HT-29 (cell line): ENCODE results near the gene LCORL. TPM values are rescaled to one million over a fixed set of nuclear protein-coding genes. Genes with fewer than 3 reads are reported as not detected.
A peak's percentile ranks its signal among the peaks of the same experiment; 100 is the strongest.
"Not testable (repeated sequence)": the region's sequence is repeated elsewhere in the genome, so short reads cannot be mapped to it uniquely, and the experiment has no call there.

Source experiments
- DNase-seq: peaks from one replicate; pipeline ENCODE4 v3.0.0-alpha.2; 2015; ENCODE audit warnings: low spot score
- total RNA-seq: library from RNA; depleted of rRNA; stranded (reverse); fragments of >200 nt; shearing (Covaris generic); gene quantifications from 2 replicates; pipeline ENCODE4 v1.2.3, GENCODE V29; 2014; rRNA removed

LCORL gene
- 7.4 and 7.5 TPM in 2 replicates for total RNA-seq

DNA sequence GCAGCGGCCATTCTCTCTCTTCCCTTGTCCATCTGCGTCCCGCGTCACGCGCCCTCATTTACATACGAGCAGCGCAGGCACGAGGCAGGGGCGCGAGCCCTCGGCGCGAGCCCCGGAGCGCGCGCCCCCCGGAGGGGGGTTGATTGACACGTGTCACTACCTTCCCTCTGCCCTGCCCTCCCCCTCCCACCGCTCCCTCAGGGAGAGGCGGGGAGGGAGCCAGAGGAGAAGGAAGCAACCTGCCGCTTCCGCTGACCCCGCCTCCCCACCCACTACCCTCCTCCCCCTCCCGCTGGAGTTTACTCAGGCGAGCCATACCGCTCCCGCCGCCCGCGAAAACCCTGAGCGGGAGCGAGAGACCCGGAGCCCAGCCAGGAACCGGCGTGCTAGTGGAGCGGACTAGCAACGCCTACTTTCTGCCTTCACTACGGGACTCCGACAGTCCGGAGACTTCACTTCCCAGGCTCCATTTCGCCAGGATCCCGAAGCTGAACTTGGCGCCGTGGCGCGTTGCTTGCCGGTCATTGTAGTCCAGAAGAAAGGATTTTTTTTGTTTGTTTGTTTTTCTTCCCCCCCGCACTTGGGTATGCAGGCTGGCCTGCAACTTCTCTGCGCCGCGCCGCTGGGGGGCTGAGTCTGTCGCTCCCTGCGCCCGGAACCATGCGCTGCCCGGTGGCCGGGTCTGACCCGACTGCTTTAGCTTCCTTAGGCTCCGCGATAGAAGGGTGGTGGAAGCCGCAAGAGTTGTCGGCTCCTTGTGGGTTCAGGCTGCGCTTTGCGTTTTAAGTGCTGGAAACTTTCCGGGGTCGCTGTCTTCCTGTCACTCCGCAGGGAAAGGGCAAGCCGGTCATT lies at the start of gene LCORL:
TSS of gene LCORL (minus strand) at position 36 of the 852 bp plus-strand sequence. CDS start at position 32, 4 bp downstream.
- DNase-seq = peak; percentile 95

DNA sequence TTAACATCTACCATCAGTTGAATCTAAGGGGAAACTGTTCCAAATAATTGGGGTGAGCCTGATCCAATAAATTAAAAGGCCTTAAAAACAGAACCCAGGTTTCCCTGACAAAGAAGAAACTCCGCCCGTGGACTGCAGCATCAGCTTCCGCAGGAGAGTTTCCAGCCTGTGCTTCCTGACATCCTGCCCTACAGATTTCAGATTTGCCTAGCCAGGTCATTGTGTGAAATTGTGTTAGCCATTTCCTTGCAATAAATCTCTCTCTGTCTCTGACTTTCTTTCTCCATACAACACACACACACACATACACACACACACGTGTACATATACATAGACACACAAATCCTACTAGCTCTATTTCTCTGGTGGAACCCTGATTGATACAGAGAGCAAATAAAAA lies 48.3 kb upstream of the LCORL start:
- DNase-seq = no peak

DNA sequence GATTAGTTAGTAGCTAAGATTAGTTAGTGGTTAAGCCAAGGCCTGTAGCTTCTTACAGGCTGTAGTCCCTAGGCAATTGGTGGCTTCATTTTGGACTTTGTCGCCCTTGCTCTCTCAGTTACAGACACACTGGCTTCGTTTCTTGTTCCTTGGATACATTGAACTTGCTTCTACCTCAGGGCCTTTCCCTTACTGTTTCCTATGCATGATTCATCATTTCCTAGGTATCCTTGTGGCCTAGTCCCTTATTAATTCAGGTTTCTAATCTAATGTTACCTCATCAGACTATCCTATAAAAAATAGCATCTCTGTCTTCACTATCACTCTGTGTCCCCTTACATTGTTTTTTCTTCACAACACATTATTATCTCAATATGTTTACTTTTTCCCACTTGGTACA lies 45.5 kb upstream of the LCORL start:
- no peak for DNase-seq

DNA sequence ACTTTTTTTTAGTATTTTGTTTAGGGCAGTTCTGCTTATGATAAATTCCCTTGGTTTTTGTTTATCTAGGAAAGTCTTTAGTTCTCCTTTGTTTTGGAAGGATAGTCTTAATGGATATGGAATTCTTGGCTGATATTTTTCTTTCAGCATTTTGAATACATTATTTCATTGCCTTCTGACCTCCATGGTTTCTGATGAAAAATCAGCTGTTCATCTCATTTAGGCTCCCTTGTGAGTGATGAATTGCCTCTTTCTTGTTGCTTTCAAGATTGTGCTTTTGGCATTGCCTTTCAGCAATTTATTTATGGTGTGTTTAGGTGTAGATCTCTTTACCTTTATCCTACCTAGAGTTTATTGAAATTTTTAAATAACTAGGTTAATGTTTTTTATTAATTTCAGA lies 41.5 kb upstream of the LCORL start:
- no peak for DNase-seq

DNA sequence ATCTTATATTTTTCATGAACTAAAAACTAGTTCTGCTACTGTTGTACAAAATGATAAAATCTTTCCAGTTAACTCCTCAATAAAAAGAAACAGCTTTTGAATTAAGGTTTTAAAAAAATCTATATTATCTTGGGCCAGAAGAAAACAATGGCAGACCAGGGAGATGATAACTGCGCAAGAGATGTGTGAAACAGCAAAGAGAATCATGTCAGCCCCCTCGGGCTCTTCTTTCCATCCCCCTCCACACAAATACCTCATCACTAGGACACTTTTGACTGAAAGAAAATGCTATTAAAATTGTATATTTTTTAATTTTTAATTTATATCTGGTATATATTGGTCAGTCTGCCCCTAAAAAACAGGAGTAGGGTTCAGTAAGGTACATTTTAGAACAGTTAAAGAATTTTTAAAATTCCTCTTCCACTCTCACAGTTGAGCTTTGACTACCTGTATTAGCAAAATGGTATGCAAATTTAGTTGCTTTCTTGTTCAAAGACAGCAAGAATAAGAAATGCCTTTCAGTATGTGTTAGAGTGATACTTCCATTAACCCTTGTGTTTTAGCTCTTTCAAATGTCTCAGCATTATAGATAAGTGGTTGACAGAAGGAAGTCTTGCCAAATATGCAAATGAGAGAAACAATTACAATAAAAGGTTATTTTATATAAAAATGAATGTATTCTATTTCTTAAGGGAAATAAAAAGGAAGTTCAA lies 36.4 kb upstream of the LCORL start:
- DNase-seq = no peak

DNA sequence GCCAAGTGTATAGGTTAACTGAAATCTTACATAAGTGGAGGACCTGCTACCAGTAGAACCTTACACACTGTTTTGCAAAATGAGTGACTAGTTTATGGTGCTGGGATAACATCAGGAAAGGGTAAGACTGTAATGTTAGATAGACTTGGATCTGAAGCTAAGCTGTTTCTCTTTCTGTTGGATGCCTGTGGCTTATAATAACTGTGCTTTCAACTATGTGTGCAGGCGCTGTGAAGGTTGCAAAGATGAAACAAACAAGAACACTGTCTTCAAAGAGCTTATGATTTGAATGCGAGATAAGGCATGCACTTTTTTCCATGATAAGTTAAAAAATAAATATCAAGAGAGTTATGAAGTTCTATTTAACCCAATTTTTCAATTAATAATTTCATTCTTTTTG lies 34.5 kb upstream of the LCORL start:
- DNase-seq = no peak

DNA sequence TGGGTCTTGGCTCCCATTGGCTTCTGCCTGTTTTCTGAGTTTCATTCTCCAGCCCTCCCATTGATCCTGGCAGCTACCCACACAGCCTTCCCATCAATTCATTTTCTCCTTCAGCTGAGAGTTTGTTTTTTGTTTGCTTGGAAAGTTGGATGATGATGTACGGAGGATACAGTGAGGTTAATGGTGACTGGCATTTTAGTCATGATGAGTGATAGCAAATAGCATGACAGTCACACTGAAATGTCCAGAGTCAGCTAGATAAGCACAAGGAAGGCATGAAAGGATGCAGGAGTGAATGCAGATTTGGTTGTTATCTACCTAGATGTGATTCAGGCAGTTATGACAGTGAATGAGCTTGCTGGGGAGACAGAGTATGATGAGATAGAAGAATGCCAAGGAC lies 30.6 kb upstream of the LCORL start:
- no peak for DNase-seq

DNA sequence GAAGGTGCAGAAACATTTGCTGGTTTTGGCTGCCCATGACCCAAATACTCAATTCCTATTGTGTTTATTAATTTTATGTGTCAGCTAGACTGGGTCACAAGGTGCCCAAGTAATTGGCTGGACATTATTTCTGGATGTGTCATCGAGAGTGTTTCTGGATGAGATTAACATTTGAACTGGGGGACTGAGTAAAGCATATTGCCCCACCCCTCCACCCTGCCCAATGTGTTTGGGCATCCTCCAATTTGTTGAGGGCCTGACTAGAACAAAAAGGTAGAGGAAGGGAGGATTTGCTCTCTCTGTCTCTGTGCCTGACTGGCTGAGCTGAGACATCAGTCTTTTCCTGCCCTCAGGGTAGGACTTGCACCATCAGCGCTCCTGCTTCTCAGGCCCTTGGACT lies 29.7 kb upstream of the LCORL start:
- DNase-seq = no peak

DNA sequence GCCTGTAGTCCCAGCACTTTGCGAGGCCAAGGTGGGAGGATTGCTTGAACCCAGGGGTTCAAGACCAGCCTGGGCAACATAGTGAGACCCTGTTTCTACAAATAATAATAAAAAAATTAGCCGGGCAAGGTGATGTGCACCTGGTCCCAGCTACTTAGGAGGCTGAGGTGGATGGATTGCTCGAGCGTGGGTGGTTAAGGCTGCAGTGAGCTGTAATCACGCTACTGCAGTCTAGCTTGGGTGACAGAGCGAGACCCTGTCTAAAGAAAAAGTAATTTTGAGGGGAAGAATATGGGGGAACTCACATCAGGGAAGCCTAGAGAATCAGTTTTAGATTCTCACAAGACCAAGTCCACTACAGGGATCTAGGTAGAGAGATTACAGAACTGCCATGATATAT lies 28.9 kb upstream of the LCORL start:
- DNase-seq = no peak

DNA sequence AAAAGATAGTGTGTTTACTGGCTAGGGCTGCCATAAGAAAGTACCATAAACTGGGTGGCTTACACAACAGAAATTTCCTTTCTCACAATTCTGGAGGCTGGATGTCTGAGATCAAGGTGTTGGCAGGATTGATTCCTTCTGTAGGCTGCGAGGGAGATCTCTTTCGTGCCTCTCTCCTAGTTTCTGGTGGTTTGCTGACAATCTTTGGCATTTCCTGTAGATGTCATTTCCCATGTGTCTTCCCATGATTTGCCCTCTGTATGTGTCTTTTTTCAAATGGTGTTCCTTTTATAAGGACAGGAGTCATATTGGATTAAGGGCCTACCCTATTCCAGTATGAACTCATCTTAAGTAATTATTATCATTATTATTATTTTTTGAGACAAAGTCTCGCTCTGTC lies 27.9 kb upstream of the LCORL start:
- DNase-seq = no peak

DNA sequence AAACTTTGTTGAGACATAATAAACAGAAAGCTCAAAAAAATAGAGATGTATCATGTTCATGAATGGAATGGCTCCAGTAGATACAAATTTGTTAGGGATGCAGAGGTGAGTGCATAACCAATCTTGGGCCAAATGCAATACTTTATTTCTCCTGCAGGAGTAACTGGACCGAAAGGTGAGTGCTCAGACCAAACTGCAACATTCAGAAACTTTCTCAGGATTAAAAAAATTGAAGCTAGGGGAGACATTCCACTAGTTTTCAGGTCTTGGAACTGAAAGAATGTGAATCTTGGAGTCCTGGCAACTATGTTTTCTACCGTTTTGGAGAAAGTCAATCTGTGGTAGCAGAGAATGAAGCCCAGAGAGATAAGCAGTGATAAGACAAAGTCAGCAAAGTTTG lies 21.2 kb upstream of the LCORL start:
- peak; percentile 53 for DNase-seq

DNA sequence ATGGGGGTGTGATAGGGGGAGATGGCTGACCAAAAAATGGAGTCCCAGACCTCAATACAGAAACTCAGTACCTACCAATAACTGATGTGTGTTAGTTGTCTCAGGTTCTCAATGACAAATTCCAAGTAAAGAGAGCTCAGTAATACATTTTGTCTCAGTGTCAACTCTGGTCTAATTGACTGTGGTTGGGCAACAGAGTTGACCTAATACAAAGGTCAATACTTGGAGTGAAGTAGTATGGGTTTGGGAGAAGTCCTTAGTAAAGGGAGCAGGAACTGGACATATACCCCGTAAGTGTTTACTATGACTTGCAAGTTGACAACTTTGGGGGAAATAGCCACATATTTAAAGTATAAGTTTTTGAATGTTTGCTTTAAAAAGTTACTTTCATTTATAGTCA lies 20.5 kb upstream of the LCORL start:
- DNase-seq = no peak

DNA sequence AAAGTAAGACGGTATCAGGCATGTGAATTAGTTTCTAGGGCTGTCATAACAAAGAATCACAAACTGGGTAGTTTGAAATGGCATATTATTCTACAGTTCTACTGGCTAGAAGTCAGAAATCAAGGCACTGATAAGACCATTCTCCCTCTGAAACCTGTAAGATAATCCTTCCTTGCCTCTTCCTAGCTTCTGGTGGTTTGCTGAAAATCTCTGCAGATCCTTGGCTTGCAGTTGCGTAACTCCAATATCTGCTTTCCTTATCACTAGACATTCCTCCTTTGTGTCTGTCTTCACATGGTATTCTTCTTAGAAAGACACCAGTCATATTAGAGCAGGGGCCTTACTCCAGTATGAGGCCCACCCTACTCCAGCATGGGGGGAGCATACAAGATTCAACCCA lies 19.6 kb upstream of the LCORL start:
- no peak for DNase-seq

DNA sequence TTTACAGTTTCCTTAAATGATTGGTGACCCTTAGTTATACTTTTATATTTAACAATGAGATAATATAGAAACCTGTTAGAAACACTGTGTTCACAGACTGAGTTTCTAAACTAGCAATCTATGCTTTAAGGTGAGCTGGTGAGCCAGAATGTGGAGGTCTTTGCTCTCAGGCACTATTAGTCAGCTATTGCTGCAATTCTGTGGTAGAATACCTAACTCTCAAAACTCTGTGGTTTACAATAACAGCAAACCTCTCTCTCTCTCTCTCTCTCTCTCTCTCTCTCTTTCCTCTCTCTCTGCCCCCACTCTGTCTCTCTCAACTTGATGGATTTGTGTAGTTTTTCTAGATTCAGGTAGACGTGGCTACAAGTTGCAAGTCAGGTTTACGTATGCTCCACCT lies 17.6 kb upstream of the LCORL start:
- no peak for DNase-seq

DNA sequence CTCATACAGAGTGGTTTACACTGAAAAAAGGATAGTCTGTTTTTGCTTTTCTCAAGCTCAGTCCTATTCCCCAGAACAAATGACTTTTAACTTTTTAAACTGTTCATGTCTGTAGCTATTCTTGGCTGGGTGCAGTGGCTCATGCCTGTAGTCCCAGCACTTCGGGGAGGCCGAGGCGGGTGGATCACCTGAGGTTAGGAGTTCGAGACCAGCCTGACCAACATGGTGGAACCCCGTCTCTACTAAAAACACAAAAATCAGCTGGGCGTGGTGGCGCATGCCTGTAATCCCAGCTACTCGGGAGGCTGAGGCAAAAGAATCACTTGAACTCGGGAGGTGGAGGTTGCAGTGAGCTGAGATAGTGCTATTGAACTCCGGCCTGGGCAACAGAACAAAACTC lies 14.8 kb upstream of the LCORL start:
- not testable (repeated sequence) for DNase-seq

DNA sequence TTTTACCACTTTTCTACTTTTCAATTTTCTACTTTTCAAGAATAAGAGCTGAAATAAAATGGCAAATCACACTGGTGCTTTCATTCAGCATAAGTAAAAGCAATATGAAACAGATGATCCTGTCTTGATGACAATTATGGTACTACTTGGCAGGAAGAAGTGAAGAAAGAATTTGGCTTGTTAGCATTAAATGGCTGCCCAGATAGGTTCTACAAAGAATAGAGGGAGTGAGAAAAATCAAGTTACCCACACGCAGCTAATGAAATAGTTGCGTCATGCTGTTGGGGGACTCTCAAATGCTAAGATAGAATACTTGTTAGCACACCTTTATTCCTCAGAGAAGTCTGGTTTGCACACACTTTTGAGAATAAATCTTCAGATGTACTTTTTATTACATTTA lies 12.5 kb upstream of the LCORL start:
- no peak for DNase-seq

DNA sequence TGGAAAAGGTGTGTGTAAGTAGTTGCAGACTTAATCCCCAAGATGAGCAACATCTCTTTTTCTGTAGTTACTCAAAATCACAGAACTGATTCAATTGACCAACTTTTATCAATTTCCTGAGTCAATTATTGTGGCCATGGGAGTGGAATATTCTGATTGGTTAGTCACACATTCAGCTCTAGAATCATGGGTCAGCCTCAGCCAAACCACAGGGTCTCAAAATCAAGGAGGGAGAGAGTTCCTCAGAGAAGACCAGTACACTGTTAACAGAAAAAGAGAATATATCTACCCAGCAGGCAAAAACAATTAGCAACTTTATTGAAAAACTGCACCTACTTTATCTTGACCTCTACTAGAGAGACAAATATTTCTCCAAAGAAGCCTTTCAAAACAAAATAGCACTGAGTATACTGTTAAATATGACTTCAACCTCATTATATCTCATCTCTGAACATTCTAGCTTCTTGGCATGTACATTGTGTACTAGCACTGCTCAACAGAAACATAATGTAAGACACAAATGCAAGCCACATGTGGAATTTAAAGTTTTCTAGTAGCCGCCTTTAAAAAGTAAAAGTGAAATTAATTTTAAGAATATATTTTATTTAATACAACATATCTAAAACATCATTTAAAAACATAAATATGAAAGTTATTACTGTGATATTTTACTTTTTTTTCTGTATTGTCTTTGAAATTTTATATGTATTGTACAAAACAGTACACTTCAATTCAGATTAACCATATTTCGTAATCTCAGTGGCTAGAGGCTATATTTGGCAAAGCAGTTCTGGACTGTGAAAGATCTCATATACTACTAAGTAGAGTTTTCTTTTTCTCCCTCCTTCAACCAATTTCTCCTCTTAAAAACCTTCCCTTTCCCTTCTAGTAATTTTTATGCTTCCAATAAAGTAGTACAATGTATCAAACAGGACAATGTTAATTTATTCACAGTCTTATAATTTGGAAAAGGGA lies 11.8 kb upstream of the LCORL start:
- no peak for DNase-seq

DNA sequence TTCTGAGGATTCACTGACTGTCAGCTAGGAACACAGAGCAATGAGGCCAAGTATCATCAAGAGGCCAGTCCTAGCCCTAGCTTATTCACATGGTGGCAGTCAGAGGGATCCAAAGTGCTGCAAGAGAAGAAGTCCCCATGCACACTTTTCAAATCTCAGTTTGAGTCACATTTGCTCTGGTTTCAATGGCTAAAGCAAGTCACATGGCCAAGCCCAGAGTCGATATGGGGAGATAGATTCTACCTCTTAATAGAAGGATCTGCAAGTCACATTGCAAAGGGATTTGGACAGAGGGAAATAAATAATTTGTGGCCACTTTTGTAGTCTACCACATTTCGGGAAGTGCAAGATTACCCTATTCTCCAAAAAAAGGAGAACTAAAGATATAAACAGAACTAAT lies 3.7 kb upstream of the LCORL start:
- DNase-seq = no peak

DNA sequence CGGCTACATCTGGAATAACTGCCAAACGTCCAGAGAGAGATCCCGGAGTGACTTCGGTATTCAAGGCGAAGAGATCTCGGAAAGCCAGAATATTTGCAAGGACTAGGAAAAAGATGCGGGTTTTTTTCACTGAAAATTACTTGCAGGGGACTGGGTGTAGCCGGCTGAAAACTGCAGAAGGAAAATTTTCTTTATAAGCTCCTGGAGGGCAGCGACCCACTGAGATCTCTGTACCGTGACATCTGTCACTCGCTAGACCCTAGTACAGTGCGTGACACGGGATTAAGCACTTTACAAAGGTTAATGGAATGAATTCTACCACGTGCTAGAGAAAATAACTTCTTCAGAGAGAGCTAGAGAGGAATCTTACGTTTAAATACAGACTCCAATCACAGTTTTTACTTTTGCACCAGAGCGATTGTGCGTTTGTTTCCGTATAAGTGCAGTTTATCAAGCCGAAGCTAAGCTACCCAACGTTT lies 1.1 kb upstream of the LCORL start:
- DNase-seq = no peak

DNA sequence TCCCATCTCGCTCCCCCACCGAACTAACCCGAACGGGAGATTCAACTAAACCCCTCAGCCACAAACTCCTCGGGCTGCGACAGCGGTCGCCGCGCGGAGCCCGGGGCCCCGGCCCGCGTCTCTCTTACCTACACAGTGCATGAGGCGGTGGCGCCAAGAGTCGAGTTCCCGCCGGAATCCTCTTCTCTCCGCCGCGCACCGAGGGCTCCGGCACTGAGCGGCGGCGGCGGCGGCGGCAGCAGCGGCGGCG lies 160 bp downstream of the LCORL start:
- no peak for DNase-seq

DNA sequence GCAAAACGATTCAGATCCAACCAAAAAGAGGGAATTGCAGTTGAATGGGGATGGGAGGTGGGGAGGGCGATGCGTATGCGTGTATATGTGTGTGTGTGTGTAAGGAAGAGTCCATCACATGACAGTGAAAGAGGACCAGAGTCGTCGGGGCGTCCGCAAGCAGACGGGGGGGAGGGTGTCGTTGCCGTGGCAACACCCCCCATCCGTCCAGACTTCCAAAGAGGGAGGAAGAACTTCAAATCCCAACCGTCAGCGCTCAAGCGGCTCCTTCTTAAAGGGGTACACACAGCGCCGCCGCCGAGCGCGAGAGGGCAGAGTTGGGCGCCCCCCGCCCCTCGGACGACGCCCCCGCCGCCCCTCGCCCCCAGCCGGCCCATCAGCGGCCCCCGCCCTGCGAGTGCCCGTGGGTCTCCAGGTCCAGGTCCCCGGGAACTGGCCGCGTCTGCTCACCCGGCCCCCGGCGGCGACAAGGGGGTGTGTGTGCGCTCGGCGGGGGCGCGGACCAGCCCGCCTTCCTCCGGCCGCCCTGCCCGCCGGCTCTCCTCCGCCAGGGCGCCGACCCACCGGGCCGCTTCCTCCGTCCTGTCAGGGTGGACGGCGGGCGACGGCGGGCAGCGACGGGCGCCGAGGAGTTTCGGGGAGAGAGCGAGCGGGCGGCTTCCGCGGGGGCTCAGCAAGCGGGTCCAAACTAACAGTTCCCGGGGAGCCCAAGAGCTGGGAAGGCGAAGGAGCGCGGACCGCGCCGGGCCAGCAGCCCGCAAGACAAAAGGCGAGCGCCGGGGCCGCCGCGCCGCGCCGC lies 685 bp downstream of the LCORL start:
- peak; percentile 52 for DNase-seq
